Suppressor macrophage treated with lipopolysaccharide for 4 hours (primary cell): ENCODE results near the gene HS6ST1.
A peak's percentile ranks its signal among the peaks of the same experiment; 100 is the strongest.

Experiments
- DNase-seq: peaks from one replicate; pipeline ENCODE4 v3.0.0-alpha.2; 2020

HS6ST1 gene

DNA sequence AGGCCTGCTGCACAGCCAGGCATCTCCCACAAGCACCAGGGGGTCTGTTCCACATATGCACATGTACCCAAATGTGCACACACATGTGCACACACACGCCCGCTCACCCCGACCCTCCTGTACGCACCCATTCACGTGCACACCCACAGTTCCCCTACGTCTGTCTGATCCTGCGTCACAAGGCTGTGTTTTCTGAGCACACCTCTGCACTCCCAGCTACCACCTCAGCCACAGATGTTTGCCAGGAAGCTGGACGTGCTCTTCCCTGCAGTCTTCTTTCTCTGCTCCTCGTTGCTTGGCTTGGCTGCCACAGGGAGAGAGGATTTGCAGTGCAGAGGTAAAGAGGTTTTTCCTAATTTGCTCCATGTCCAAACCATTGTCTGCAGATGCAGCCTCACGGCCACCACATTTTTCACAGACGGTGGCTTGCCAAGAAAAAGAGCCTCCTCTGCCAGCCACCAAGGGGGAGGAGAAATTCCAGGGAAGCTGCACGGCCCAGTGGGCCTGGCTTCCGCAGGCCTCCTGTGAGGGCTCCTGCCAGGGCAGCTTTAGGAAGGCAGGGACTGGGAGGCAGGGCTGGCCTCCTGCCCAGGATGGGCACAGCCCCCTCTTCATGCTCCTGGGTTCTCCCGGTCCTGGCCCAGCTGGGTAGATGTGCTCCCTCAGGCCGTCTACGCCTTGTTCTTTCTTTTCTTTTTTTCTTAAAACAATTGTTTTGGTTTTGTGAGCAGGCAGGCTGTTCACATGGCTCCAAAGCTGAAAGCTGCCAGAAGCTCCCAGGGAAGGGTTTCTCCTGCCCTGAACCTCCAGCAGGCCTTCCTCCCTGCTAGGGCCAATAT lies 29.3 kb upstream of the HS6ST1 start:
- no peak for DNase-seq

DNA sequence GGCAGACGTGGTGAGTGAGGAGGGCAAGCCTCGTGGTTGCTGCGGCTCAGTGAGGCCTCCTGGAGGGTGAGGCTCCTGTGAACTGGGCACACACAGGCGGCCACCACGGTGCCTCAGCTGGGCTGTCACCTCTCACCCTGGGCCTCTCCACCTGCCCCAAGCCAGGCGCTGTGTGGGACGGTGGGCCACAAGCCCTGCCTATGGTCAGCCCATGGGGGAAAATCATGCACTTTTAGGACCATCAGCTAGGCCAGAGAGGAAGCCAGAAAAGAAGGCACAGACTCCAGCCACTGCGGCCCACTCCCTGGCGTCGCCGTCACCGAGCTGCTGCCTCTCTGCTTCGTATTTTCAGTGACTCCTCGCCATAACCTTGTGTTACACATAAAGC lies 28.5 kb upstream of the HS6ST1 start:
- no peak for DNase-seq

DNA sequence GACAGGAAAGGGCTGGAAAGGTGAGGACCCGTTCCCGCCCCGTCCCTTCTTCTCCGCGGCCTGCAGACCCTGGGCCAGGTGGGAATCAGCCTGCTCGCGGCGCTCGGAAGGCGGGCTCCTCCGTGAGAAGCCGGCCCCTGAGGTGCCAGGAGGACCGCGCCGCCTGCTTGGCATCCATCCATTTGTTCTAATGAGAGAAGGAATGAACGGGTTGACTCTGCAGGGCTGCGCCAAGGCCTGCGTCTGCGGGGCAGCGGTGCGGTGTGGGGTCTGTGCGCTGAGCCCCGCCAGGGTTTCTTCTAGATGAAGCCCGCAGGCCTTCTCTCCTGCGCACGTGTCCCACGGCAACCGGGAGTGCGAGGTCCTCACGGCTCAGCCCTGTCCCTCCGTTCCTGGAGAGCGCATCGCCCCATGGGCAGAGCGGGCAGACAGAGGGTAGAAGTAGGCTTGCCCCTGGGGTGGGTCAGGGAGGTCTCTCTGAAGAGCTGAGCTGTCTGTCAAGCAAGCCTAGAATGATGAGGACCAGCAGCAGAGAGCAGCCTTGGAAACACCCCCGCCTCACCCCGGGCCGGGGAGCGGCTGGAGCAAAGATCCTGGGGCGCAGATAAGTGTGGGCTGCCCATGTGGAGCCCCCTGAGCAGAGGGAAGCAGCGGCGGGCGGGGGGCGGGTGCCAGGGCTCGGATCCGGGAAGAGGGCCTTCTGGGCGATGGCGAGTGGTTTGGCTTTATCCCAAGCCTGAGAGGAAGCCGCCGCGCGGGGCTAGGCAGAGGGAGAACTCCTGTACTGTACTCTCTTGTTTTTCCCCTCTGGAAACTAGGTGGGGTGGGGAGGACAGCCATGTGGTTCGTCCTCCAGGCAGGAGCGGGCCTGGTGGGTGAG lies 27.9 kb upstream of the HS6ST1 start:
- DNase-seq: no peak

DNA sequence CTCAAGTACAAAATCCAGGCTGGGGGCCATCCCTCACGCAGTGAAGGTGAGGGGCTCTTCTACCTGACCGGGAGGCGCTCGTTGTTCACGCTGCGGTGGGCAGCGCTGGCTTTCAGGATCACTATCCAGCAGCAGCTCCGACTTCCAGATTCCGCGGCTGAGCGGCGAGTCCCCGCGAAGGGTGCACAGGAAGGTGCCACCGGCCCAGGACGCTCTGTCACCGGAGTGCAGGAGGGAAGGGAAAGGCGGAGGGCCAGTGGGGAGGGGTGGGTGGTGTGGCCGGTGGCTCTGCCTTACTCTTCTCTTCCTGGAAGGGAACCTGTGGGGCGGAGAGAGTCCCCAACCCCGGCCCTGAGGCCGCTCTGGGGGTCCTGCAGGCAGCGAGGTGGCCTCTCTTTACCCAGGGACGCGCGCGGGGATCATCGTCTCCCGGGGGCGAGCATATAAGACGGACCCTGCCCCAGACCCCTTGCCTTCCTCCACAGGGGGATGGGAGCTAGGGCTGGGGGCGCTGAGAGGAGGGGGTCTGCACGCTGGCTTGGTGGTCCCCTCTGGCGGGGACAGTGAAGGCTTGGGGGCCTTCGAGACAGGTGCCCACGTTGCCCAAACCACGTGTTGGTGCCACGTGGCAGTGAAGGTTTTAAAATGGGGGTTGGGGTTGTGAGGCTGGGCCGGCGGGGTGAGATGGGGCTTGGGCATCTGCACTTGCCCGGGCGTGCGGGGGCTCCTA lies 26.9 kb upstream of the HS6ST1 start:
- no peak for DNase-seq

DNA sequence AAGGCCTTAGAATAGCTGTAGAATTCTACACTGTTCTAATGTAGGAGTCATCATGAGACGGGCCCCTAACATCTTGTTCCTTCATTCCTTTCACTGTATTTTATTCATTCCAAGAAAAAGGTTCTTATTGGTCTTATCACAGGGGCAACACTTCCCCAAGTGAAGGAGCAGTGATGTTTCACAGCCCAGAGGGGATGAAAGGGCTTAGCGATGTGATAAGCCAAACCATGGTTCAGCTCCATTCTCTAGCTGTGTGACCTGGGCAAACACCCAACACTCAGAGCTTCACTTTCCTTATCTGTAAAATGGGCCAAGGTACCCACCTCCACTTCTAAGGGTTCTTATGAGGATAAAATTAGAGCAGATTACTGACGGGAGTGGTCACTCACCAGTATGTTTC lies 25.4 kb upstream of the HS6ST1 start:
- no peak for DNase-seq

DNA sequence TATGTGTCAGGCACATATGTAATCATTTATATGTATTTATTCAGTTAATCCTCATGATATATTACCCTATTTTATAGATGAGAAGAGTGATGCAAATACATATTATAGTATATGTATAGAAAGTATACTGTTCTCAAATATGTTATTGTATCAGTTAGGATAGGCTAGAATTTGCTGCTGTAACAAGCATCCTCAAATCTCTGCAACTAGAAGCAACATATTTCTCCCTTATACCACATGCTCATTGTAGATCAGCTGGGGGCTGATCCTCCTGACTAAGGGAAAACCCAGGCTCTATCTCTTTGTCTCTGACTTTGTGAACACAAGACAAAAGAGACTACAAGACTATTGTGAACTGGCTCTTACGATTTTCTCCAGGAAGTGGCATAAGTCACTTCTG lies 24.8 kb upstream of the HS6ST1 start:
- DNase-seq: no peak

DNA sequence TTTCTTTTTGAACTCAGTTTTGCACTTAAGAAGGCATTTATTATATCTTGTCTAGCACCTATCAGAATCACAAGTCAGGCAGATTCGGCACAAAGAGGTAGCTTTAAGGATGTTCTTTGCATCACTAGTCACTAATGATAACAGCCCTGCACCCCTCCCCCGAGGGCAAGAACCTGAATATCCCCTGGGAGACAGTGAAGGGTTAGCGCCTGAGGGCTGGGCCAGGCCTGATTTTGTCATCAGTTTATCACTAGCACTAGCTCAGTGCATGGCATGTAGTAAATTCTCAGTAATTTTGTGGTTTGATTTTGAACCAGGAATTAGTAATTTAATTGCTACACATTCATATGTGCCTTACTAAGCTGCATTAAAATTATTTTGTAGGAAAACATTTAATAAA lies 23.9 kb upstream of the HS6ST1 start:
- no peak for DNase-seq

DNA sequence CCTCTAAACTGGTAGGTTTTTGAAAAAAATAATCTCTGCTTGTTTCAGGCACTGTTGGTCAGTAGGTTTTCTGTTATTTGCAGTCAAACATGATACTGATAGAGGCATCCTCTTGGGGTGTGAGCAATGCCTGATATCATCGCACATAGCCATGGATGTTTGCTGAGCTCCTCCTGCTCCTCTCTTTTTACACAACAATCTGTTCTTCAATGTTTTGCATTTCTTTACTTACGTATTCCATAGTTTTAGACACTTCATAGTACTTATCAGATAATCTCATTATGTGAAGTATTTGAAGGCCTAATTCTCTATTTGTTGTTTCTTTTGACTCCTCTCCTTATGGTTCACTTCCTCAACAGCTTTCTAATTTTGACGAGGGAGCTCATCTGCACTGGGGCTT lies 23.0 kb upstream of the HS6ST1 start:
- no peak for DNase-seq

DNA sequence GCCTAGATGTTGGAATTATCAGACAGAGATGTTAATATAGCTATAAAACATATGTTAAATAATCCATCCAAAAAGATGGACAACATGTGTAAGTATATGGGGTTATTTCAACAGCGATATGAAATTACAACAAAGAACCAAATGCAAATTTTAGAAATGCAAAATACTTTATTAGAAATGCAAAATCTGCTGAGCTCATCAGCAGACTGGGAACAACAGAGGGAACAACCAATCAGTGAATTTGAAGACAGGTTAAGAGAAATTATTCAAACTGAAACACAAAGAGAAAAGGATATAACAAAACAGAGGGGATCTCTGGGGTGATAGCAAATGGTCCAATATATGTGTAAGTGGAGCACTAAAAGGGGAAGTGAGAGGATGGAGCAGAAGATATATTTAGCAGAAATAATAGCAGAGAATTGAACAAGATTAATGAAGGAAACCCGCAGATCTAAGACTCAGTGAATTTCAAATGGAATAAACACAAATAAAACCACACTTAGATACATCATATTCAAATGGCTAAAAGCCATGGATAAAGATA lies 13.5 kb upstream of the HS6ST1 start:
- no peak for DNase-seq

DNA sequence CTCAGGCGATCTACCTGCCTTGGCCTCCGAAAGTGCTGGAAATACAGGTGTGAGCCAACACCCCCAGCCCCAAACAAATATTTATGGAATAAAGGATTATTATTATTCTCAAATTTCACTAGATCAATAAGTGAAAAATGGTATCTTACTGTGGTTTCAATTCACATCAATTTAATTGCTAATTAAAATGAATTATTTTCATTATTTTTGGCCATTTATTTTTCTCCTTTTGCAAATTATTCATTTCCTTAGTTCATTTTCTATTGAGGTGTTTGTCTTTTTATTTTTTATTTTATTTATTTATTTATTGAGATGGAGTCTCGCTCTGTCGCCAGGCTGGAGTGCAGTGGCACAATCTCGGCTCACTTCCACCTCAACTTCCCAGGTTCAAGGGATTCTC lies 11.9 kb upstream of the HS6ST1 start:
- DNase-seq: no peak

DNA sequence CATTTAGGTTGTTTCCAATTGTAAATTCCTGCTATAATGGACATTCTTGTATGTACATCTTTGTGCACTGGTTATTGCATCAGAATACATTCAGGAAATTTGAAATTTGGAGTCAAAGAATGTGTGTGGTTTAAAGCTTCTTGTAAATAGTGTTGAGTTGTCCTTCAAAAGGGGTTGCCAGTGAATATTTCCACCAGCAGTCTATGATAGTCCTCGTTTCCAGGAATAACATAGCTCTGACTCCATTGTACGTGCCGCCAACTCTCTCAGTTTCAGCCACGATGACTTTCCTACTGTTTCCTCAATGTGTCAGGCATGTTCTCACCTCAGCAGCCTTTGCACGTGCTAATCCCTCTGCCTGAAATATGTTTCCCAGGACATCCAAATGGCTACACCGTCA lies 10.9 kb upstream of the HS6ST1 start:
- DNase-seq: no peak

DNA sequence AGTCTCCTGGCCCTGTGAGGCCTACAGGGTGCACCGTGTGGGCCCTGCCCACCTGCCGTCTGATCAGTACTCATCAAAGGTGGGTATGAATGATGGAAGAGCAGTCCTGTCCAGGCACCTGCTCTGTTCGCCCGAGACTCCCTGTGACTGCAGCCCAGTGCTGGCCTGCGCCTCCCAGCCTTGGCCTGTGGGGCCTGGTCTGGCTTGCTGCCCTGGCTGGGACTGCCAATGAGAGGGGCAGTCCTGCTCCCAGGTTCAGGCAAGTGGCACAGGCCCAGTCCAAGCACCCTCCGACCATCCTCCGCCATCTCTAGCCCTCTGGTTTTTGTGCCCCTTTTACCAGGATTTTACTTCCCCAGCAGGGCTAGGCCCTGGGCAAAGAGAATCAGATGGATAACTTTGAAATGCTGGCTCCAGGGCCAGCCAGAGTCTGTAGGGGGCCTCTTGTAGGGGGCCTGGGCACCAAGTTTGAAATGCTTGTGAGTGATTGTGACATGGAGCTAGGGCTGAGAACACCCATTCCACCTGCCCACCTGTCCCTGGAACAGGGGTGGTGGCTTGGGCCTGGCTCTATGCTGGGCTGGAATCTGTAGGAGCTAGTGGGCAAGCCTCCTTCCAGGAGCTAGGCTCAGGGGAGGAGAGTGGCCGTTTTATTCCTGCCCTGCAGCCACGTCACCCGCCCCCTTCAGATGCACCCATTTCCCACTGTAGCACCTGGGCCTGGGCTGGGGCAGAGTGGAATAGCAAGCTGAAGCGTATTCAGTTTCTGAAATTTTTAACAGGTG lies 8.7 kb upstream of the HS6ST1 start:
- DNase-seq: no peak

DNA sequence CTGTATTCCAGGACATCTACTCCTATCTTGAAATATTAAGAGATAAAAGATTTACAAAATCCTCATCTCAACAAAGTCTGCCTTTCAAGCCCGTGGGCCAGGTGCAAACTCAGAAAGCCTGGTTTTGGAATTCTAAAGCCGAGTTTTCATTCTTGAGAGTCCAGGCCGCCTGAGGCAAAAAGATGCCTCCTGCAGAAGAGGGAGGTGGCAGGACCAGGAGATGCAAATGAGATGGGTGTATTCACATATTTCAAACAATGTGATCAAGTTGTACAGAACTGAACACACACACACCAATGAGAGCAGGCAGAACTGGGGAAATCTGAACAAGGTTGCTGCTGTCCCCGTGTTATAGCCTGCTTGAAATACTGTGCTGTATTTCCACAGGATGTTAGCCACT lies 7.7 kb upstream of the HS6ST1 start:
- DNase-seq: no peak

DNA sequence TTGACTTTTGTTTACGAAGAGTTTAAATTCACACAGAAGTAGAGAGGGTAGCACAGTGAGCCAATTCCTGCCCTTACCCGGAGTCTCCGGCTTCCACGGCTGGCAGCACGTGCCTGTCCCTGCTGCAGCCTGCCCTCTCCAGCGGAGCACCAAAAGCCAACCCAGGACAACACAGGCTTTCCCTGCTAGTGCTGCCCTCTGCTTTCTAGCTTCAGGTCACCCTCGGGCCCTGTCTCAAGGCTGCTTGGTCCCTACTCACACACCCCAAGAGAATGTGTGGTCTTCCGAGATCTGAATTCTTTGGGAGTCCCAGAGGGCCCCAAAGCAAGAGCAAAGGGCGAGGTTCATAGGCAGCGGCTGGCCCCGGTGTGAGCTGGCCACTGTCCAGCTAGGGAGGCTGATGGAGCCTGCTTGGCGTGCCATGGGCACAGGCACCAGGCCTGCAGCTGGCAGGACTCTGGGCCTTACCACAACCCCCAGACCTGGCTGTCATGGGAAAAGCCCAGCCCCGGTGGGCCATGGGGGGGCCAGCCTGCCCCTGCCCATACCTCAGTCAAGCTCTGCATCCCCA lies 7.0 kb upstream of the HS6ST1 start:
- no peak for DNase-seq

DNA sequence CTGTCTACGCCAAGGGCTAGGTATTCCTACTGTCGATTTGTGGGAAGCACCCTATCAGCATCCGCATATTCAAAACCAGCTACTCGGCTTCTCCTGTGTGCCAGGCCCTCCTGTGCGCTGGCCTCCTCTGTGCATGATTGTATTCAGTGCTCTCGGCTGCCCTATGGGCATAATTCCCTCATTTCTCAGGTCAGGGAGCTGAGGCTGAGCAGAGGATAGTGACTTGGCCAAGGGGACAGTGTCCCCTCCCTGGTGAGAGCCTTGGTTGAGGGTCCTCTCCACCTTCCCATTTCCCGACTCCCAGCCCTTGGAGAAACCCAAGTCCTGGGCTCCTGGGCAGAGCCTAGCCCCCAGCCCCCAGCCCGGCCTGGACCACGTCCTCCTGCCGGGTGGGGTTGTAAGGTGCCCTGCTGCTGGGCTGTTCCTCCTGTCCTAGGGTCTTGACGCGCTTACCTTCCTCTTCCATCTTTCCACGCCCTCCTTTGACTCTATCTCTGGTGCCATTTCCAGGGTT lies 6.3 kb upstream of the HS6ST1 start:
- no peak for DNase-seq

DNA sequence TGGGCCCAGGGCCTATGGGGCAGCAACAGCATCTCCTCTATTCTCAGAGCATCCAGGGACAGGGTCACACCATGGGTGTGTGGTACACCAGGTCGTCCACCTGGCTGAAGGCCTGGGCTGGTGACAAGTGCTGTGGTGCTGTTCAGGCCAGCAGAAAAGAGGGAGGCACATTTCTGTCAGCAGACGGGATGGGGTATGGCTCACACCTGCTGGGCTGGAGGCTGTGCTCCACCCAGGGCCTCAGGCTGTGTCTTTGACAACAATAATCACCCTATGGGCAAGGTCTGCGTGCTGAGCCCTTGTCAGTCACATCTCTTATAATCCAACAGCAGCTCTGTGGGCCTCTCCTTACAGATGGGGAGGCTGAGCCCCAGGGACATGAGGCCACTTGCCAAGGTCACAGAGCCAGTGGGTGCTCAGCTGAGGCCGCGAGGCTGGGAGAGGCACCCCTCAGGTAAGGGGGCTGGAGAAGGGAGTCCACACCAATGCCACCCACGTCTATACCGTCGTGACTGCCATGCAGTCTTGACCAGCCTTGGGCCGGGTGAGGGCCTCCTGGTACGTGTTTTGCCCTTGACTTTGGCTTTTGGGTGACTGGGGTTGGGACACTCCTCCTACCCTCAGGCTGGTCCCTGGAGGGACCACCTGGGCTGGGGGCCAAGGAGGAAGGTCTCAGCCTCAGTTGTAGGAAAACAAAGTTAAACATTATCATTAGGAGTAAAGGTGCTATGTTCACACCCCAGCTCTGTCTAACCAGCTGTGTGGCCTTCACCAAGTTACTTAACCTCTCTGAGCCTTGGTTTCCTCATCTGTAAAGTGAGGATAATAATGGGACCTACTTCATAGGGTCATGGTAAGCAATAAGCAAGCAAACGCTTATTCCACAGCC lies 5.6 kb upstream of the HS6ST1 start:
- DNase-seq: no peak

DNA sequence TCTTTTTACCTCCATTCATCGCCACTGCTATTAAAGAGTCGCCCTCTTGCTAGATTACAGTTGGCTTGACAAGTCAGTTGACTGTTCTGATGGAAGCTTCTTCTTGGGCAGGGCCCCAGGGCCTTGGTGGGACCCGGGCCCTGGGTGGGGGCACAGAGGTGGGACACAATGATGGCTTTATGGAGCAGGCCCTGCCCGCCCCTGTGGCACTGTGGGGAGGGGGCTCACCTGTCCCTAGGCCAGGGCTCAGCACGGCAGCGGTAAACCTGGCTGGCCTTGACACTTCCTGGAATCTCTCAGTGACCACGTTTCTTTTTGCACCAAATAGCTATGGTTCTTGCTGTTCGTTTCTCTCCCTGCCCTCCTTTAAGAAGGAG lies 4.9 kb upstream of the HS6ST1 start:
- no peak for DNase-seq

DNA sequence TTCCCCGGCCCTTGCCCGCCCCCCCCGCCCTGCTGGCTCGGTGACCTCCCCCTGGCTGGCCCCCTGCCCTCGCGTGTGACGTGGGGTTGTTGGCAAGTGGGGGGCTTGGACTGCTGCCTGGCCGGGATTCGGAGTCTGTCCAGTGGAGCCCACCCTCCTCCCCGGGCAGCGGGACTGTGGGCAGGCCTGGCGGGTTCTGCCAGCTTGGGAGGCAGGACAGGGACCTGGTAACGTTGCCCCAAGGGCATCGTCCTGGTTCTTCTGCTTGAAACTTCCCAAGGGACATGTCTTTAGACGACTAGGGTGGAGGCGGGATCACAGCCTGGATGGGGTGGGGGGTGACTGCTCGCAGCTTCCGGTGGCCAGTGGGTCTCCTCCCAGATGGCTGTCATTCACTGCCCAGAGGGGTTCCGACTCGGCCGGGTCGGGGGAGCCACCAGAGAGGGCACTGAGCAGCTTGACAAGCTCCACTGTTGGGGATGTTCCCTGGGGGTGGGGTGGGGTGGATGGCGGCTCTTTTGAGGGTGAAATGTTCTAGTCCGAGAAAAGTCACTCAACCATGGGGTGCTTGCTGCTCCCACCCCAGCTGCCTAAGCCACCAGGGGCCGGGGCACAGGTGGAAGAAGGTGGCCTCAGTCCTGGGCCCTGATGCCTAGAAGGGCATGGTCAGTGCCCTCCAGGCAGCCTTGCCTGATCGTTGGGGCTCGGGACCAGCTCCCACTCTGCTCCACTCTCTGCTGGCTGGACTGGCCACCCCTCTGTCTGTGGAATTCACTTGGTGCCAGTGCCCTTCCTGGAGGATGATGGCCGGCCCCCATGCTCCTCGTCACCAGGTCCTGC lies 4.3 kb upstream of the HS6ST1 start:
- DNase-seq: no peak

DNA sequence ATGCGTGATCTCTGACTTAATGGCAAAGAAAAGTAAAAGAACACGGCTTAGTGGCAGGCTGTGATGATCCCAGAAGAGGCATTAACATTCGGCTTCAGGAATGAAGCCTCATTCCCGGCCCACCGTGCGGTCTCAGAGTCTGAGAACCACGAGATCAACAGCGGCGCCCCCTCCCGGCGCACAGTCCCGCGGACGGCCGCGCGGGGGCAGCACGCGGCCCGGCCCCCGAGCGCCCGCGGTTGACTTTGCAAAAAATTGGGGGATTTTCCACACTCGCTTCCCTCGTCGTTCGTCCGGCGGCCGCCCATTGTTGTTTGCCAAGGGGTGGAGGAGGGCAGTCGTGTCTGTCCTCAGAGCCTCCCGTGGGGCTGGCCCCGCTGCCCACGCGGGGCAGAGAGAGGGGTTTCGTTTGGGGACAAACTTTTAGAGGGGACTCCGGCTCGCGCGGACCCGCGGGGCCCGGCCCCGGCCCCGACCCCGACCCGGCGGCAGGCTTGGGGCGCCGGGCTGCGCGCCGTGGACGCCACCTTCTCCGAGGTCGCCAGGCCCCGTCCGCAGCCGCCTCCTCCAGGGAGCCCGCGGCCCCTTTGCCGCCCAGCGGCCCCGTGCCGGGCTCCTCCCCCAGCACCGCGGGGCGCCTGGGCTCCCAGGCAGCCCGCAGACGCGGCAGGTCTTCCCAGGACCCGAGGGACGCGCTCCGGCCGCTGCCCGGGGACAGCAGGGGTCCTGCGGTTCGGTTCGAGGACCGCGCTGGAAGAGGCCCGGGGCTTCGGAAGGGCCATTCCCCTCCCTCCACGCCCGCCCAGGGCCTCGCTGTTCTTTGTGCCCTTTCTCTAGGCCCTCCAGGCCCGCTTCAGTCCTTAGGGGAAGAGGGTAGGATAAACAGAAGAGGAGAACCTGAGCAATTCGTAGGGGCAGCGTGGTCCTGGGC lies 3.4 kb upstream of the HS6ST1 start:
- DNase-seq: peak; percentile 91
